GM12873 (cell line): Measurements from ENCODE around the gene NCBP3.

Experiments used
- TF ChIP-seq, protein P1 (sequence below): IDR thresholded peaks from 2 replicates; pipeline ENCODE4 v1.5.1; 2012; ENCODE audit warnings: low read depth, mild to moderate bottlenecking, moderate library complexity, low read length, control low read depth; ENCODE audit not compliant: insufficient read depth; ENCODE audit errors: missing control alignments

The NCBP3 gene

GRCh38 chr17:3867106-3867505 is 21.1 kb upstream of the NCBP3 start:
- TF ChIP-seq, protein P1, sequence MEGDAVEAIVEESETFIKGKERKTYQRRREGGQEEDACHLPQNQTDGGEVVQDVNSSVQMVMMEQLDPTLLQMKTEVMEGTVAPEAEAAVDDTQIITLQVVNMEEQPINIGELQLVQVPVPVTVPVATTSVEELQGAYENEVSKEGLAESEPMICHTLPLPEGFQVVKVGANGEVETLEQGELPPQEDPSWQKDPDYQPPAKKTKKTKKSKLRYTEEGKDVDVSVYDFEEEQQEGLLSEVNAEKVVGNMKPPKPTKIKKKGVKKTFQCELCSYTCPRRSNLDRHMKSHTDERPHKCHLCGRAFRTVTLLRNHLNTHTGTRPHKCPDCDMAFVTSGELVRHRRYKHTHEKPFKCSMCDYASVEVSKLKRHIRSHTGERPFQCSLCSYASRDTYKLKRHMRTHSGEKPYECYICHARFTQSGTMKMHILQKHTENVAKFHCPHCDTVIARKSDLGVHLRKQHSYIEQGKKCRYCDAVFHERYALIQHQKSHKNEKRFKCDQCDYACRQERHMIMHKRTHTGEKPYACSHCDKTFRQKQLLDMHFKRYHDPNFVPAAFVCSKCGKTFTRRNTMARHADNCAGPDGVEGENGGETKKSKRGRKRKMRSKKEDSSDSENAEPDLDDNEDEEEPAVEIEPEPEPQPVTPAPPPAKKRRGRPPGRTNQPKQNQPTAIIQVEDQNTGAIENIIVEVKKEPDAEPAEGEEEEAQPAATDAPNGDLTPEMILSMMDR, result no peak

GRCh38 chr17:3866276-3866675 is 20.2 kb upstream of the NCBP3 start:
- TF ChIP-seq, protein P1, result no peak

DNA sequence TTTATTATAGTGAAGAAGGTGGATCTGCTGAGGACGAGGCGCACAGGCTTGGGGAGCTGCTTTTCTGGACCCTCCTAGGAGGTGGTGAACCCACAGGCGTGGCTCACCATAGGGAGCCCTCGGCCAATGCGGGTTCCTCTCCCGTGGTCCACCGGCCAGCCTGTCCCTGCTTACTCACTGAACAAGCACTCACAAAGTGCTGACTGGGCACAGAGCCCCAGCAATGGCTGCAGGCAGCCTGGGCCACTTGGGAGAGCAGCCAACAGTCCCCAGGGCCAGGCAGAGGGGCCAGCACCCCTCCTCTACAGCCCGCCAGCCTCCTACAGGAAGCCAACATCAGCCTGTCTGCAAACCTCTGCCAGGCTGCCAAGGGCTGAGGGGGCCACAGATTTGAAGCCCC is 19.1 kb upstream of the NCBP3 start:
- TF ChIP-seq, protein P1, result no peak

- TF ChIP-seq, protein P1, result no peak
Measured at GRCh38 chr17:3864534-3864933, 18.5 kb upstream of the NCBP3 start.

DNA sequence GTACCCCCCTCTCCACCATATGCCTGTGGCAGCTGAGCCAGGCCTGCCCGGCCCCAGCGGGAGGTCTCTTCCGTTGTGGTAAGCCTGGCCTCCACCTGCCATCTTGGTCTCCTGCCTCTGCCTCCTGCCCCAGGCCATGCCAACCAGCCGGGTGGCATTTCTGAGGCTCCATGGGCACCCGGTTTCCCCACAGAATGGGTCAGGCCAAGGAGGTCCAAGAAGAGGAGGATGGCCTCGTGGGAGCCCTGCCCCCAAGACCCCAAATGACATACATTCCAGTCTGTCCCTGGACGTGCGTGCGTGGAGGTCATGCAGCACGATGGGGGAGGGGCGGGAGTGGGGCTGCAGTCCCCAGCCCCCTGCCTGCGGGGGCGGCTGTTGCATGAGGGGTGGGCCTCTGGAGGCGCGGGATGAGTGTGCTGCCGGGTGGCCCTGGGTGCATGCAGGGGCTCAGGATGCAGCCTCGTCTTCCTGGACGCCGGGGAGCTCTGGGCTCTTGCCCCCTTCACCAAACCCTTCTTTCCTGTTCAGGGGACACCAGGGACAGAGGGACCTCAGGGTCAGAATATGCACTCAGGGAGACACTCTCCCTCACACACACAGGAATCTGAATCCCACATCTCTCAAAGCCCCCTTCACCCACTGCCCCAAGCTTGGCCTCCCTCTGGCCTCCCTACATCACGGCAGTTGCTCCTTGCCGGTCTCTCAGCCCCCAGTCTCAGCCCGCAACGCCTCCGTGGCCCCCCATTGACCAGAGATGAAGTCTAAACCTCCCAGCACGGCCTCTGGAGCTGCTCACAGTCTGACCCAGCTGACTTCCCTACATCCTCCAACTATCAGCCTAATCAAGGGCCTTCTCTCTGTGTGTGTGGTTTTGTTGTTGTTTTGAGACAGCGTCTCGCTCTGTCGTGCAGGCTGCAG is 16.0 kb upstream of the NCBP3 start:
- TF ChIP-seq, protein P1, result no peak

- TF ChIP-seq, protein P1, result no peak
Measured at GRCh38 chr17:3860939-3861700, 15.1 kb upstream of the NCBP3 start.

DNA sequence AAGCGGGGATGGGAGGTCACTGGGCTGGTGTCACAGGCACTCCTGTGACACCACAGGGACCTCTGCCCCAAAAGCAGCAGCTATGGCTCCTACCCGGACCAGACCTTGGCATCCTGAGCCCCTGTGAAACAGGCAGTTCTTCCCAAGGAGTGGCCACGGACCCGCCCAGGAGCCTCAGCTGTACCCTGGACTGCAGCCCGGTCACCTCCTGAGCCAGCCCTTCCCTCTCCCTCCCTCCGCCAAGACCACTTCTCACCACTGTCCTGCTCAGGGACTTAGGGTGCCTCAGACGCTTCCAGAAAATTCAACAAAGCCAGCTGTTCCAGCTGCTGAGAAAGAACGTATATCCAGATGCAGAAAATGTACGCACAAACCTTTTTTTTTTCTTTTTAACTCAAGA is 13.9 kb upstream of the NCBP3 start:
- TF ChIP-seq, protein P1, result no peak
